A673 (cell line): ENCODE measurements around the gene FOXK1. TPM values are rescaled to one million over a fixed set of nuclear protein-coding genes. Genes with fewer than 3 reads are reported as not detected.
A peak's percentile ranks its signal among the peaks of the same experiment; 100 is the strongest.

Source experiments
- BruUV-seq: library from RNA; stranded (reverse); fragments of 400-500 nt; replicated peaks from 2 replicates; lab custom pipeline; 2021; lab: Mats Ljungman, UMichigan
- CTCF ChIA-PET: fragments of 300-600 bp; sonication (Branson Sonifier 250); formaldehyde crosslinking; loops from one replicate; lab custom pipeline; 2022; ENCODE audit warnings: antibody characterized with exemption; lab: Charles Lee
- POLR2A ChIA-PET: fragments of 300-600 bp; sonication (Branson Sonifier 250); formaldehyde crosslinking; loops from one replicate; lab custom pipeline; 2022; ENCODE audit warnings: antibody characterized with exemption; ENCODE audit not compliant: low non-redundant PET; lab: Charles Lee
- DNase-seq: peaks from one replicate; pipeline ENCODE4 v3.0.0-alpha.2; 2015; ENCODE audit warnings: low spot score
- H3K27ac ChIP-seq: fragments of 200-600 bp; sonication (generic); 2 replicates; pipeline ENCODE4 v1.5.1; 2016; ENCODE audit warnings: mixed run types, low read depth, mild to moderate bottlenecking, mixed read lengths, antibody characterized with exemption, low read length; ENCODE audit not compliant: poor library complexity, severe bottlenecking
- H3K27me3 ChIP-seq: fragments of 200-600 bp; sonication (generic); replicated peaks from 2 replicates; pipeline ENCODE4 v1.6.1; 2017; ENCODE audit warnings: mixed run types, low read depth, mild to moderate bottlenecking, mixed read lengths, antibody characterized with exemption, low read length; ENCODE audit not compliant: insufficient read depth, poor library complexity
- H3K36me3 ChIP-seq: fragments of 200-600 bp; sonication (generic); 2 replicates; pipeline ENCODE4 v1.6.1; 2016; ENCODE audit warnings: mixed run types, mild to moderate bottlenecking, mixed read lengths, antibody characterized with exemption, low read length; ENCODE audit not compliant: insufficient read depth, poor library complexity, severe bottlenecking
- H3K4me1 ChIP-seq: fragments of 200-600 bp; sonication (generic); 2 replicates; pipeline ENCODE4 v1.6.1; 2017; ENCODE audit warnings: mixed run types, mild to moderate bottlenecking, mixed read lengths, antibody characterized with exemption, low read length; ENCODE audit not compliant: insufficient read depth, poor library complexity, severe bottlenecking
- H3K4me3 ChIP-seq: fragments of 200-600 bp; sonication (generic); 2 replicates; pipeline ENCODE4 v1.5.1; 2016; ENCODE audit warnings: low read depth, mixed run types, mild to moderate bottlenecking, mixed read lengths, low read length; ENCODE audit not compliant: poor library complexity, severe bottlenecking
- H3K9me3 ChIP-seq: fragments of 200-600 bp; sonication (generic); 2 replicates; pipeline ENCODE4 v1.6.1; 2016; ENCODE audit warnings: mixed run types, low read depth, mild to moderate bottlenecking, mixed read lengths, antibody characterized with exemption, low read length; ENCODE audit not compliant: poor library complexity, severe bottlenecking
- CTCF ChIP-seq: fragments of 300-800, 200-600 bp; sonication (generic); conservative IDR thresholded peaks from 2 replicates; pipeline ENCODE4 v1.5.1; 2017; ENCODE audit warnings: low read depth, mild to moderate bottlenecking, antibody characterized with exemption, low read length, moderate library complexity, mixed read lengths
- EZH2 ChIP-seq: fragments of 200-600 bp; sonication (generic); IDR thresholded peaks from 2 replicates; pipeline ENCODE4 v1.6.1; 2017; ENCODE audit warnings: borderline replicate concordance, low read depth, mild to moderate bottlenecking, mixed read lengths, antibody characterized with exemption, low read length; ENCODE audit not compliant: poor library complexity, severe bottlenecking
- intact Hi-C: fragments of 100-400 bp; cut with micrococcal nuclease; formaldehyde crosslinking; loops from one replicate; pipeline ENCODE4 v1.10.0; 2022; ENCODE audit not compliant: unreplicated experiment
- total RNA-seq: library from RNA; stranded (reverse); gene quantifications from 2 replicates; pipeline ENCODE4 v1.2.3, GENCODE V29; 2021

FOXK1 gene
- total RNA-seq, 1 experiment from 2014 or later = 43.8 TPM

GRCh38 chr7:4765776-4766490, 83.8 kb downstream of the FOXK1 start:
- POLR2A ChIA-PET = no interaction called here
- H3K4me3 ChIP-seq = no peak overlapping the region
- peaks cover 26% of the 10 kb centered on the region for H3K36me3 ChIP-seq

GRCh38 chr7:4766666-4767519, 84.8 kb downstream of the FOXK1 start:
- no peak for DNase-seq
- peak overlapping the region; percentile 2 for H3K27ac ChIP-seq
- H3K9me3 ChIP-seq = no peaks in the 10 kb centered on the region
- no peaks in the 10 kb centered on the region for H3K27me3 ChIP-seq
- CTCF ChIA-PET = no interaction called here
- intact Hi-C loops = no loop called here
- BruUV-seq = TSS peak; percentile 3
- no peak overlapping the region for H3K4me3 ChIP-seq
- TF ChIP-seq CTCF (no peak), EZH2 (no peak)
- POLR2A ChIA-PET = no interaction called here
- H3K36me3 ChIP-seq = peaks cover 22% of the 10 kb centered on the region
- H3K4me1 ChIP-seq = no peaks in the 10 kb centered on the region

More at GRCh38 chr7:4765776-4766490, 83.8 kb downstream of the FOXK1 start:
- CTCF ChIA-PET = interaction anchor here (0.6 kb wide), 1 partner anchor 9 kb away, joined by 3 read pairs; the partner anchor contains the start of gene AP5Z1
- Histone ChIP-seq H3K27ac (no peak overlapping the region), H3K27me3 (no peaks in the 10 kb centered on the region), H3K9me3 (no peaks in the 10 kb centered on the region), H3K4me1 (no peaks in the 10 kb centered on the region)
- intact Hi-C loops = no loop called here
- DNase-seq = no peak
- no TSS peak for BruUV-seq
- TF ChIP-seq CTCF = no peak; the same call in 1 of the 2 replicates

DNA sequence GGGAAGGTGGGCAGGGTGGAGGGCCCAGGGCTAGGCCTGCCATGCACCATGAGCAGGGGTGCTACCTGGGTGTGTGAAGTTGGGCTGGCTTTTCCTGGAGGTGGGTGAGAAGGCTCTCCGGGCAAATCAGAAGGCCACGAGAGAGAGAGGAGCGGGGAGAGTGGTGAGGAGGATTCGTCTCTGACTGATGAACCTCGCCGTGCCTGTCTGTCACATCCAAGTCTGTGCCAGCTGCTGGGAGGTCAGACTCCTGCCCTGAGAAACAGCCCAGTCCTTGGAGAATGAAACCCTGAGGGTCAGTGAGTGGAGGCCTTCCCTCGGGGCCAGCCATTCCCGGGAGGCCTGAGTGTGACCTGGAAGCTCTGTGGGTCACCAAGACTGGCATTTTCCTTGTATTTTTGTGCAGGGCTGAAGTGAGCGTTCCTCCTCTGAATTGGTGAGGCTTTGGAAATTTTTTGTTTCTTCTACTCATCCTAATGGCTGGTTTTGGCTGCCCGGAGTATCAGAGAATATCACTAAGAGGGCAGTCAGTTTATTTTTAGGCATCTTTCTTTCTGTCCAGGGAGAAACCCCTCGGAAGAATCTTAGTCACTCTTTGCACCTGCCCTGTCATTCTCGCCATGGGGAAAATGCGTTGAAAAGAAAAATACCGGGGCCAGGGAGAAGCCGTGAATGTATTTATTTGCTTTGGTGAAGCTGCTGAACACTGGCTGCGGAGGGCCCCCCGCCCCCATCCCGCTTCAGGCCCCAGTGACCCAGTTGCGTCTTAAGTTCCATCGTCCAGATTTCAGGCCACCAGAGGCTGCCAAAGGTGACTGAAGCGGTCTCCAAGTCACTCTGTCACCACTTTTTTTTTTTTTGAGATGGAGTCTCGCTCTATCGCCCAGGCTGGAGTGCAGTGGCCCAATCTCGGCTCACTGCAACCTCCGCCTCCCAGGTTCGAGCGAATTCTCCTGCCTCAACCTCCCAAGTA, 86.8 kb downstream of the FOXK1 start:
- CTCF ChIA-PET = no interaction called here
- intact Hi-C loops = no loop called here
- TF ChIP-seq EZH2 (no peak), CTCF (no peak)
- no peak overlapping the region for H3K4me3 ChIP-seq
- POLR2A ChIA-PET = interaction anchor here (0.7 kb wide), 1 partner anchor 70 kb away, joined by 6 read pairs; no protein-coding TSS in a partner anchor
- H3K27me3 ChIP-seq = no peaks in the 10 kb centered on the region
- BruUV-seq = no TSS peak
- no peak for DNase-seq
- peaks cover 4% of the 10 kb centered on the region for H3K36me3 ChIP-seq
- H3K4me1 ChIP-seq = no peaks in the 10 kb centered on the region
- H3K27ac ChIP-seq = no peak overlapping the region
- H3K9me3 ChIP-seq = no peaks in the 10 kb centered on the region
